OCI-LY7 (cell line): Measurements from ENCODE around the gene B4GALNT4. TPM values are rescaled to one million over a fixed set of nuclear protein-coding genes. Genes with fewer than 3 reads are reported as not detected.
"Not testable (repeated sequence)": the region's sequence is repeated elsewhere in the genome, so short reads cannot be mapped to it uniquely, and the experiment has no call there.

Experiments
- BruUV-seq: library from RNA; stranded (reverse); fragments of 400-500 nt; replicated peaks from 2 replicates; lab custom pipeline; 2021; lab: Mats Ljungman, UMichigan
- CTCF ChIA-PET: fragments of 300-600 bp; sonication (Branson Sonifier 250); formaldehyde crosslinking; loops from one replicate; lab custom pipeline; 2022; ENCODE audit warnings: antibody characterized with exemption; ENCODE audit not compliant: unreplicated experiment; lab: Charles Lee
- POLR2A ChIA-PET: fragments of 300-600 bp; sonication (Branson Sonifier 250); formaldehyde crosslinking; loops from one replicate; lab custom pipeline; 2022; ENCODE audit warnings: antibody characterized with exemption; lab: Charles Lee
- DNase-seq: peaks from one replicate; pipeline ENCODE4 v3.0.0-alpha.2; 2015; ENCODE audit warnings: low spot score
- H2AFZ ChIP-seq: fragments of 200-600 bp; sonication (generic), shearing (Covaris generic); 2 replicates; pipeline ENCODE4 v1.6.1; 2014; ENCODE audit warnings: mild to moderate bottlenecking, antibody characterized with exemption, low read length, moderate library complexity
- H3K27ac ChIP-seq: fragments of 200-600 bp; sonication (generic); 2 replicates; pipeline ENCODE4 v1.5.1; 2014; ENCODE audit warnings: mixed run types, low read depth, mild to moderate bottlenecking, moderate library complexity, low read length, inconsistent platforms; ENCODE audit not compliant: poor library complexity, severe bottlenecking
- H3K36me3 ChIP-seq: fragments of 200-600 bp; sonication (generic); 2 replicates; pipeline ENCODE4 v1.6.1; 2014; ENCODE audit warnings: mild to moderate bottlenecking, antibody characterized with exemption, low read length, moderate library complexity, mixed read lengths; ENCODE audit not compliant: insufficient read depth
- H3K4me1 ChIP-seq: fragments of 200-600 bp; sonication (generic); 2 replicates; pipeline ENCODE4 v1.5.1; 2014; ENCODE audit warnings: mild to moderate bottlenecking, low read length; ENCODE audit not compliant: insufficient read depth, poor library complexity, severe bottlenecking
- H3K4me2 ChIP-seq: fragments of 200-600 bp; sonication (generic); 2 replicates; pipeline ENCODE4 v1.6.1; 2014; ENCODE audit warnings: mild to moderate bottlenecking, low read length
- H3K4me3 ChIP-seq: fragments of 200-600 bp; sonication (generic); 2 replicates; pipeline ENCODE4 v1.5.1; 2014; ENCODE audit warnings: mild to moderate bottlenecking, low read depth, low read length; ENCODE audit not compliant: poor library complexity, severe bottlenecking
- H3K79me2 ChIP-seq: fragments of 200-600 bp; sonication (generic); 2 replicates; pipeline ENCODE4 v1.6.1; 2016; ENCODE audit warnings: low read depth, mild to moderate bottlenecking, low read length, moderate library complexity, mixed read lengths; ENCODE audit not compliant: insufficient read depth
- H3K9me2 ChIP-seq: fragments of 200-600 bp; sonication (generic); 2 replicates; pipeline ENCODE4 v1.6.1; 2016; ENCODE audit warnings: mild to moderate bottlenecking, low read length, mixed read lengths; ENCODE audit not compliant: insufficient read depth
- H3K9me3 ChIP-seq: fragments of 200-600 bp; sonication (generic); 2 replicates; pipeline ENCODE4 v1.6.1; 2014; ENCODE audit warnings: mild to moderate bottlenecking, mixed run types, low read length, mixed read lengths
- H4K20me1 ChIP-seq: fragments of 200-600 bp; sonication (generic); 2 replicates; pipeline ENCODE4 v1.6.1; 2014; ENCODE audit warnings: mild to moderate bottlenecking, antibody characterized with exemption, low read length, moderate library complexity, mixed read lengths; ENCODE audit not compliant: insufficient read depth
- CTCF ChIP-seq: fragments of 200-600 bp; sonication (generic); conservative IDR thresholded peaks from 2 replicates; pipeline ENCODE4 v1.5.1; 2014; ENCODE audit warnings: mild to moderate bottlenecking, antibody characterized with exemption, low read length, moderate library complexity, mixed read lengths
- EZH2phosphoT487 ChIP-seq: fragments of 200-600 bp; sonication (generic); IDR thresholded peaks from 2 replicates; pipeline ENCODE4 v1.6.1; 2018; ENCODE audit warnings: low read depth, borderline replicate concordance, mild to moderate bottlenecking, mixed run types, antibody characterized with exemption, low read length, moderate library complexity, mixed read lengths
- intact Hi-C: fragments of 100-400 bp; cut with micrococcal nuclease; formaldehyde crosslinking; loops from one replicate; pipeline ENCODE4 v1.10.0; 2022; ENCODE audit not compliant: unreplicated experiment
- total RNA-seq, 2 experiments: library from RNA; depleted of rRNA in 1 of 2; stranded (reverse); fragments of >200 nt in 1 of 2; shearing (Covaris generic) in 1 of 2; gene quantifications; 2 replicates each; pipeline ENCODE4 v1.2.3, GENCODE V29; 2014 to 2022

The B4GALNT4 gene
- total RNA-seq, 2 experiments from 2014 or later = not detected

GRCh38 chr11:344836-345578, 24.3 kb upstream of the B4GALNT4 start:
- H2AFZ ChIP-seq = no peak overlapping the region
- POLR2A ChIA-PET = interaction anchor here (1.1 to 2.9 kb wide), 2 partner anchors 10 to 16 kb away, joined by 4 to 20 read pairs; no protein-coding TSS in a partner anchor
- H3K4me3 ChIP-seq = no peak overlapping the region
- BruUV-seq = no TSS peak
- H3K9me2 ChIP-seq = no peaks in the 10 kb centered on the region
- intact Hi-C loops = loop anchor here (10.0 kb wide), 1 partner anchor 1180 kb away; no protein-coding TSS in a partner anchor
- CTCF ChIA-PET = no interaction called here
- H3K4me2 ChIP-seq = no peak overlapping the region
- peaks cover 54% of the 10 kb centered on the region for H3K4me1 ChIP-seq
- no peaks in the 10 kb centered on the region for H3K9me3 ChIP-seq
- no peaks in the 10 kb centered on the region for H3K36me3 ChIP-seq
- no peaks in the 10 kb centered on the region for H4K20me1 ChIP-seq
- H3K79me2 ChIP-seq = no peaks in the 10 kb centered on the region
- DNase-seq = no peak
- TF ChIP-seq EZH2phosphoT487 = no peak
- no peak for TF ChIP-seq CTCF
- H3K27ac ChIP-seq = no peak overlapping the region

DNA sequence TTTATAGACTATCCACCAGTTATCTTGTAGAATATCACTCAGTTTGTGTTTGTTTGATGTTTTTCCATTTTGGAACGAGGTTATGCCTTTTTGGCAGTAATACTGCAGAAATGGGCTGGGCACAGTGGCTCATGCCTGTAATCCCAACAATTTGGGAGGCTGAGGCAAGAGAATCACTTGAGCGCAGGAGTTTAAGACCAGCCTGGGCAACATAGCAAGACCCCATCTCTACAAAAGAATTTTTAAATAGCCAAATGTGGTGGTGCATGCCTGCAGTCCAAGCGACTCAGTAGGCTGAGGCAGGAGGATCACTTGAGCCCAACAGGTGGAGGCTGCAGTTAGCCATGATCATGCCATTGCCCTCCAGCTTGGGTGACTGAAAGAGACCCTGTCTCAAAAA, 22.8 kb upstream of the B4GALNT4 start:
- Histone ChIP-seq H3K9me3 (no peaks in the 10 kb centered on the region), H3K4me1 (peaks cover 54% of the 10 kb centered on the region), H3K36me3 (no peaks in the 10 kb centered on the region), H2AFZ (no peak overlapping the region), H3K4me2 (no peak overlapping the region), H3K9me2 (no peaks in the 10 kb centered on the region), H3K79me2 (no peaks in the 10 kb centered on the region), H4K20me1 (no peaks in the 10 kb centered on the region), H3K4me3 (no peak overlapping the region), H3K27ac (no peak overlapping the region)
- ChIA-PET POLR2A (interaction anchor here (2.9 to 3.0 kb wide), 2 partner anchors 17 kb away, joined by 19 to 20 read pairs; no protein-coding TSS in a partner anchor), CTCF (no interaction called here)
- DNase-seq = no peak
- intact Hi-C loops = loop anchor here (10.0 kb wide), 1 partner anchor 1178 kb away; no protein-coding TSS in a partner anchor
- no peak for TF ChIP-seq CTCF
- no peak for TF ChIP-seq EZH2phosphoT487
- no TSS peak for BruUV-seq

GRCh38 chr11:349270-349954, 19.9 kb upstream of the B4GALNT4 start:
- H2AFZ ChIP-seq, BruUV-seq: not testable (repeated sequence)
- POLR2A ChIA-PET = interaction anchor here (0.9 to 3.0 kb wide), 5 partner anchors 10 to 89 kb away, joined by 3 to 21 read pairs (median 6); no protein-coding TSS in a partner anchor

GRCh38 chr11:350033-350722, 19.1 kb upstream of the B4GALNT4 start:
- peaks cover 66% of the 10 kb centered on the region for H3K4me1 ChIP-seq
- H3K36me3 ChIP-seq, H3K4me3 ChIP-seq, H3K9me2 ChIP-seq, H3K9me3 ChIP-seq, BruUV-seq, CTCF ChIA-PET, H4K20me1 ChIP-seq, DNase-seq, H3K79me2 ChIP-seq, intact Hi-C loops: not testable (repeated sequence)
- H2AFZ ChIP-seq = peak overlapping the region; percentile 77
- H3K27ac ChIP-seq = peak overlapping the region; percentile 52
- peak overlapping the region; percentile 55 for H3K4me2 ChIP-seq
- POLR2A ChIA-PET = interaction anchor here (0.9 to 1.4 kb wide), 2 partner anchors 10 to 21 kb away, joined by 3 to 6 read pairs; no protein-coding TSS in a partner anchor

More at GRCh38 chr11:349270-349954, 19.9 kb upstream of the B4GALNT4 start:
- H3K4me3 ChIP-seq, H3K9me3 ChIP-seq, H3K79me2 ChIP-seq, CTCF ChIA-PET, H3K27ac ChIP-seq, DNase-seq, H4K20me1 ChIP-seq, H3K9me2 ChIP-seq, H3K36me3 ChIP-seq: not testable (repeated sequence)
- intact Hi-C loops = loop anchor here (10.0 kb wide), 1 partner anchor 1175 kb away; no protein-coding TSS in a partner anchor
- Histone ChIP-seq H3K4me2 (0 out of 2 replicates have a peak overlapping the region, but pooled peaks have one; percentile 61), H3K4me1 (peaks cover 58% of the 10 kb centered on the region)
